CD4-positive, alpha-beta T cell treated with Interleukin-10 for 1 hour (primary cell): ENCODE data around the gene KLHL36.

ENCODE experiments used
- DNase-seq: peaks from one replicate; pipeline ENCODE4 v3.0.0-alpha.2; 2020

The KLHL36 gene

GRCh38 chr16:84647828-84648594 lies at the start of gene KLHL36:
TSS of gene KLHL36 (plus strand) at chr16:84648511. CDS start at chr16:84650868, 2,357 bp downstream.
- DNase-seq, result peak; percentile 81

GRCh38 chr16:84599521-84600202 lies 48.6 kb upstream of the KLHL36 start:
- DNase-seq, result peak; percentile 57

- DNase-seq, result peak; percentile 72
These were observed 47.7 kb upstream of the KLHL36 start for GRCh38 chr16:84600343-84601229.

GRCh38 chr16:84603140-84603816 lies 45.0 kb upstream of the KLHL36 start:
- peak; percentile 30 for DNase-seq

GRCh38 chr16:84603940-84604339 lies 44.4 kb upstream of the KLHL36 start:
- DNase-seq, result no peak

- no peak for DNase-seq
These were observed 43.8 kb upstream of the KLHL36 start for GRCh38 chr16:84604477-84605013.

- DNase-seq, result no peak
These were observed 42.9 kb upstream of the KLHL36 start for GRCh38 chr16:84605339-84605848.

GRCh38 chr16:84606081-84606875 lies 42.0 kb upstream of the KLHL36 start:
- DNase-seq, result peak; percentile 48

- no peak for DNase-seq
These were observed 41.2 kb upstream of the KLHL36 start for GRCh38 chr16:84607061-84607460.

- peak; percentile 58 for DNase-seq
These were observed 40.6 kb upstream of the KLHL36 start for GRCh38 chr16:84607694-84608093.

GRCh38 chr16:84608282-84608681 lies 40.0 kb upstream of the KLHL36 start:
- peak; percentile 64 for DNase-seq

- DNase-seq, result peak; percentile 31
These were observed 38.6 kb upstream of the KLHL36 start for GRCh38 chr16:84609563-84610177.

GRCh38 chr16:84610376-84610775 lies 37.9 kb upstream of the KLHL36 start:
- DNase-seq, result peak; percentile 35

GRCh38 chr16:84611041-84611440 lies 37.3 kb upstream of the KLHL36 start:
- DNase-seq, result no peak

GRCh38 chr16:84612686-84613085 lies 35.6 kb upstream of the KLHL36 start:
- no peak for DNase-seq

GRCh38 chr16:84613408-84614072 lies 34.8 kb upstream of the KLHL36 start:
- DNase-seq, result no peak

GRCh38 chr16:84614073-84614459 lies 34.2 kb upstream of the KLHL36 start:
- no peak for DNase-seq

GRCh38 chr16:84614623-84614967 lies 33.7 kb upstream of the KLHL36 start:
- no peak for DNase-seq

GRCh38 chr16:84614968-84615813 lies 33.1 kb upstream of the KLHL36 start:
- DNase-seq, result no peak
